ENCODE results near the gene CHAT.

The CHAT gene

GRCh38 chr10:49597426-49598163 lies 16.2 kb upstream of the CHAT start:
- no peak for DNase-seq (ENCODE audit: low read depth)

GRCh38 chr10:49598164-49598856 lies 15.5 kb upstream of the CHAT start:
- no peak for DNase-seq (ENCODE audit: low read depth)

- DNase-seq (ENCODE audit: low read depth), result no peak
Observed at GRCh38 chr10:49598986-49599385, 14.9 kb upstream of the CHAT start.

- DNase-seq (ENCODE audit: low read depth), result no peak
Observed at GRCh38 chr10:49599546-49599945, 14.3 kb upstream of the CHAT start.

- DNase-seq (ENCODE audit: low read depth), result no peak
Observed at GRCh38 chr10:49600046-49600445, 13.8 kb upstream of the CHAT start.

GRCh38 chr10:49600781-49601400 lies 12.9 kb upstream of the CHAT start:
- no peak for DNase-seq (ENCODE audit: low read depth)

- DNase-seq (ENCODE audit: low read depth), result no peak
Observed at GRCh38 chr10:49601857-49602256, 12.0 kb upstream of the CHAT start.

- DNase-seq (ENCODE audit: low read depth), result no peak
Observed at GRCh38 chr10:49602380-49603023, 11.3 kb upstream of the CHAT start.

GRCh38 chr10:49605216-49605938 lies 8.5 kb upstream of the CHAT start:
- DNase-seq (ENCODE audit: low read depth), result no peak

- no peak for DNase-seq (ENCODE audit: low read depth)
Observed at GRCh38 chr10:49605939-49606509, 7.8 kb upstream of the CHAT start.

GRCh38 chr10:49606981-49607535 lies 6.8 kb upstream of the CHAT start:
- DNase-seq (ENCODE audit: low read depth), result no peak

- no peak for DNase-seq (ENCODE audit: low read depth)
Observed at GRCh38 chr10:49608166-49609005, 5.5 kb upstream of the CHAT start.

- DNase-seq (ENCODE audit: low read depth), result no peak
Observed at GRCh38 chr10:49609006-49609282, 4.9 kb upstream of the CHAT start.

- DNase-seq (ENCODE audit: low read depth), result no peak
Observed at GRCh38 chr10:49609283-49610113, 4.3 kb upstream of the CHAT start.

- DNase-seq (ENCODE audit: low read depth), result no peak
Observed at GRCh38 chr10:49610114-49610457, 3.8 kb upstream of the CHAT start, which contains the start of gene SLC18A3. Gene SLC18A3 (plus strand): TSS chr10:49610310. CDS start chr10:49610741, 431 bp downstream.

- no peak for DNase-seq (ENCODE audit: low read depth)
Observed at GRCh38 chr10:49610458-49611165, 3.2 kb upstream of the CHAT start.

- no peak for DNase-seq (ENCODE audit: low read depth)
Observed at GRCh38 chr10:49611166-49611815, 2.5 kb upstream of the CHAT start.

GRCh38 chr10:49611816-49612512 lies 1.9 kb upstream of the CHAT start:
- DNase-seq (ENCODE audit: low read depth), result no peak

Data from HS-27A (cell line).